ENCODE data around the gene CDKN2AIP. TPM values are rescaled to one million over a fixed set of nuclear protein-coding genes. Genes with fewer than 3 reads are reported as not detected.
A peak's percentile ranks its signal among the peaks of the same experiment; 100 is the strongest.

CDKN2AIP gene
- total and polyA plus RNA-seq, 2 of the 4 experiments (the other 2 are of a cell fraction), result 11.0 to 16.8 TPM

GRCh38 chr4:183398298-183399125 is 45.9 kb upstream of the CDKN2AIP start:
- H3K4me1 ChIP-seq (ENCODE audit: control insufficient read depth, insufficient read depth, low read length), result peaks cover 4% of the 10 kb centered on the region; the same call in 1 of the 2 replicates
- intact Hi-C loops (cut with micrococcal nuclease), result loop anchor here (1.0 to 5.0 kb wide), 4 partner anchors 86 to 461 kb away; no protein-coding TSS in a partner anchor
- peak overlapping the region; percentile 42; the same call in 1 of the 2 replicates for H4K5ac ChIP-seq (ENCODE audit: low read depth, low read length)
- DNase-seq, result peak; percentile 69
- H3K23ac ChIP-seq (ENCODE audit: low read depth, low read length), result peak overlapping the region; percentile 41; the same call in 1 of the 2 replicates
- H3K4ac ChIP-seq (ENCODE audit: low read depth, low read length), result peak overlapping the region; percentile 80
- dilution Hi-C loops (cut with HindIII; ENCODE audit: low sequenced_read_pairs, unreplicated experiment), result no loop called here
- H3K14ac ChIP-seq (replicated peaks; ENCODE audit: low read depth, low read length), result peak overlapping the region; percentile 43
- no peaks in the 10 kb centered on the region for H3K79me1 ChIP-seq (ENCODE audit: low read depth in 1 of 2, low read length in 2 of 2)
- no peaks in the 10 kb centered on the region for H3K9me3 ChIP-seq (ENCODE audit: control insufficient read depth, insufficient read depth, low read length)
- H3K4me3 ChIP-seq (ENCODE audit: insufficient read depth, low read depth, low read length), result peak overlapping the region; percentile 40
- H3K18ac ChIP-seq (ENCODE audit: low read depth, low read length), result peak overlapping the region; percentile 28; the same call in 1 of the 2 replicates
- peaks cover 5% of the 10 kb centered on the region; the same call in 1 of the 2 replicates for H3K27me3 ChIP-seq (ENCODE audit: control insufficient read depth, insufficient read depth, low read length)
- no peaks in the 10 kb centered on the region for H3K9me1 ChIP-seq (ENCODE audit: insufficient read depth, low read length)
- no peak overlapping the region; the same call in 1 of the 2 replicates for H3K27ac ChIP-seq (ENCODE audit: insufficient read depth, low read length)
- H2BK15ac ChIP-seq (ENCODE audit: low read depth, low read length), result peak overlapping the region; percentile 65; the same call in 1 of the 3 replicates
- peak; percentile 98 for ATAC-seq (ENCODE audit: low read depth)
- H3K9ac ChIP-seq (ENCODE audit: low read depth, low read length), result peak overlapping the region; percentile 60
- CTCF ChIA-PET, result interaction anchor here (1.0 to 1.5 kb wide), 4 partner anchors 9 to 325 kb away, joined by 3 to 6 read pairs (median 4); no protein-coding TSS in a partner anchor
- peak overlapping the region; percentile 80 for H2AK9ac ChIP-seq (replicated peaks; ENCODE audit: low read depth, low read length, poor library complexity)
- WGBS, 2 experiments (ENCODE audit: extremely low coverage in 2 of 2, insufficient read length in 1 of 2), result 9% methylated on average over 25 of the region's 61 CpGs; no CpG with 5 or more reads in 1 of the 2 experiments
- no peak overlapping the region for H2BK5ac ChIP-seq (ENCODE audit: low read depth, low read length, poor library complexity, severe bottlenecking)
- no TSS peak for BruUV-seq (replicated peaks)
- no peak overlapping the region for H2AK5ac ChIP-seq (ENCODE audit: low read depth, low read length)
- peak overlapping the region; percentile 90 for H2AFZ ChIP-seq (replicated peaks; ENCODE audit: low read length, poor library complexity)
- POLR2A ChIA-PET (ENCODE audit: unreplicated experiment), result interaction anchor here (0.6 kb wide), 1 partner anchor 24 kb away, joined by 3 read pairs; no protein-coding TSS in a partner anchor
- in situ Hi-C loops (cut with MboI; ENCODE audit: low sequenced_read_pairs), result loop anchor here (10.0 kb wide), 1 partner anchor 454 kb away; no protein-coding TSS in a partner anchor
- no peaks in the 10 kb centered on the region for H3K36me3 ChIP-seq (ENCODE audit: control insufficient read depth, insufficient read depth, low read length)
- peak overlapping the region; percentile 82 to 83 for H4K8ac ChIP-seq (ENCODE audit: low read depth in 2 of 2, low read length in 2 of 2)
- peak overlapping the region; percentile 65 for H2BK120ac ChIP-seq (ENCODE audit: low read depth, low read length)
- H3K56ac ChIP-seq (ENCODE audit: extremely low read depth, insufficient read depth, low read length), result peak overlapping the region; percentile 66; the same call in 1 of the 2 replicates
- H4K91ac ChIP-seq (ENCODE audit: insufficient read depth, low read depth, low read length), result peak overlapping the region; percentile 36; the same call in 1 of the 2 replicates
- H2BK20ac ChIP-seq (ENCODE audit: low read depth, low read length), result peak overlapping the region; percentile 61
- H4K20me1 ChIP-seq (ENCODE audit: insufficient read depth, low read length), result no peaks in the 10 kb centered on the region
- peak overlapping the region; percentile 84 for H3K4me2 ChIP-seq (ENCODE audit: low read depth, low read length)
- no peak for TF ChIP-seq CHD1 (IDR thresholded peaks at IDR 0.05; ENCODE audit: low read depth, low read length)
- no peak for TF ChIP-seq POLR2A (IDR thresholded peaks at IDR 0.05; ENCODE audit: low read depth, low read length)
- TF ChIP-seq MAZ (IDR thresholded peaks at IDR 0.05; ENCODE audit: borderline replicate concordance, low read depth, low read length), result peak; percentile 71; the same call in 1 of the 2 replicates
- no peak for TF ChIP-seq MAFK (IDR thresholded peaks at IDR 0.05; ENCODE audit: low read depth, low read length)
- TF ChIP-seq RCOR1 (IDR thresholded peaks at IDR 0.05; ENCODE audit: insufficient replicate concordance, low read length), result no peak
- TF ChIP-seq ELK1 (IDR thresholded peaks at IDR 0.05; ENCODE audit: borderline replicate concordance, low read depth, low read length), result no peak
- TF ChIP-seq SMC3 (IDR thresholded peaks at IDR 0.05; ENCODE audit: low read depth, low read length), result peak; percentile 41
- no peak for TF ChIP-seq BHLHE40 (IDR thresholded peaks at IDR 0.05; ENCODE audit: low read depth, low read length)
- no peak for TF ChIP-seq RFX5 (IDR thresholded peaks at IDR 0.05; ENCODE audit: low read depth, low read length)
- TF ChIP-seq RAD21 (IDR thresholded peaks at IDR 0.05; ENCODE audit: low read length), result peak; percentile 64
- no peak for TF ChIP-seq CEBPB (IDR thresholded peaks at IDR 0.05; ENCODE audit: low read depth, low read length)
- peak; percentile 26; the same call in 1 of the 2 replicates for TF ChIP-seq USF2 (IDR thresholded peaks at IDR 0.05; ENCODE audit: low read depth, low read length)
- TF ChIP-seq NFE2L2 (IDR thresholded peaks at IDR 0.05; ENCODE audit: low read depth, low read length), result no peak
- no peak for TF ChIP-seq MXI1 (IDR thresholded peaks at IDR 0.05; ENCODE audit: borderline replicate concordance, low read depth, low read length)

All from IMR-90 (cell line).